Measurements from ENCODE around the gene PHLDA3.

- no peak for TF ChIP-seq POLR2A (IDR thresholded peaks at IDR 0.05)
- TF ChIP-seq CTCF (IDR thresholded peaks at IDR 0.05): no peak
- no peak for TF ChIP-seq EP300 (IDR thresholded peaks at IDR 0.05)
- peak in 3 of 4 donors; percentile 2 to 27 (median 27) for TF ChIP-seq POLR2AphosphoS5 (IDR thresholded peaks at IDR 0.05)
Measured at GRCh38 chr1:201486187-201486586, 17.2 kb upstream of the PHLDA3 start.

All from sigmoid colon (tissue), 4 donors.